ENCODE data around the gene UBR4. TPM values are rescaled to one million over a fixed set of nuclear protein-coding genes. Genes with fewer than 3 reads are reported as not detected.

The UBR4 gene
- total RNA-seq, 1 experiment from 2014 or later, result 126 TPM

DNA sequence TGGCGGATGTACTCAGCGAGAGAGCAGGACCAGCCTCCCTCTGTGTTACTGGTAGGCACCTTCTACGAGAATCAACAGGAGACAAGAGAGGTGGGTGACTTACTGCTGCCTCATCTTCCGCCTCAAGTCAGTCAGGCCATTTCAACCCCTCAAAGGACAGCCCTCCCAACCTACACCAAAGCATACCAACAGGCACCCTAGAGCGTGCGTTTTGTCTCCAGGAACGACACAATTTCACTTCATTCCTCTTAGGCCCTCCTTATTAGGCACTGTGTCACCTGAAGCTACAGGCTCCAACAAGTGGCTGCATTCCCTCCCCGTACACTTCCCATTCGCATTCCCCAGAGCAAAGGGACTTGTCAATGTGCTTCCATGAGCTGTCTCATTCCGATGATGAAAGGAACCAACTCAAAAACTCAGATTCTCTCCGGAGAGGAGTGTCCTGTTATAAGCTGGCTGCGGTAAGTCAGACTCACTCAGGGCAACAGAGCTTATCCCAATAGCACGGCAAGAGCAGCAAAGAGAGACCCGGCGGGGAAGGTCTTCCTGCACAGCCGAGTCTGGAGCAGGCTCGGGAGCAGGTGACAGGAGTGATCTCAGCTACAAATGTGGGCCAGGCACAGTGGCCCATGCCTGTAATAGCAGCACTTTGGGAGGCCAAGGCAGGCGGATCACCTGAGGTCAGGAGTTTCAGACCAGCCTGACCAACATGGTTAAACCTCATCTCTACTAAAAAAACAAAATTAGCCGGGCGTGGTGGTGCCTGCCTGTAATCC lies 133.0 kb downstream of the UBR4 start:
- DNase-seq (ENCODE audit: low read depth, low spot score) (no peak), ATAC-seq (no peak)
- Histone ChIP-seq H3K36me3 (ENCODE audit: control insufficient read depth, insufficient read depth, low read length) (peaks cover 30% of the 10 kb centered on the region), H3K4me1 (ENCODE audit: control insufficient read depth, insufficient read depth, low read length) (peaks cover 8% of the 10 kb centered on the region; the same call in 1 of the 2 replicates), H3K27ac (ENCODE audit: low read length) (no peak overlapping the region), H3K9me3 (ENCODE audit: control insufficient read depth, insufficient read depth, low read depth, low read length) (no peaks in the 10 kb centered on the region), H3K4me3 (ENCODE audit: low read depth in 2 of 2, low read length in 2 of 2) (no peak overlapping the region), H3K27me3 (ENCODE audit: control insufficient read depth, insufficient read depth, low read length) (no peaks in the 10 kb centered on the region)
- intact Hi-C loops (cut with micrococcal nuclease; ENCODE audit: unreplicated experiment), result loop anchor here (10.0 kb wide), 1 partner anchor 122 kb away; the partner anchor contains the start of gene IFFO2
- CTCF ChIA-PET, result no interaction called here
- no peak for TF ChIP-seq TCF7L2 (IDR thresholded peaks at IDR 0.05; ENCODE audit: low read depth, low read length)
- TF ChIP-seq, protein P1, sequence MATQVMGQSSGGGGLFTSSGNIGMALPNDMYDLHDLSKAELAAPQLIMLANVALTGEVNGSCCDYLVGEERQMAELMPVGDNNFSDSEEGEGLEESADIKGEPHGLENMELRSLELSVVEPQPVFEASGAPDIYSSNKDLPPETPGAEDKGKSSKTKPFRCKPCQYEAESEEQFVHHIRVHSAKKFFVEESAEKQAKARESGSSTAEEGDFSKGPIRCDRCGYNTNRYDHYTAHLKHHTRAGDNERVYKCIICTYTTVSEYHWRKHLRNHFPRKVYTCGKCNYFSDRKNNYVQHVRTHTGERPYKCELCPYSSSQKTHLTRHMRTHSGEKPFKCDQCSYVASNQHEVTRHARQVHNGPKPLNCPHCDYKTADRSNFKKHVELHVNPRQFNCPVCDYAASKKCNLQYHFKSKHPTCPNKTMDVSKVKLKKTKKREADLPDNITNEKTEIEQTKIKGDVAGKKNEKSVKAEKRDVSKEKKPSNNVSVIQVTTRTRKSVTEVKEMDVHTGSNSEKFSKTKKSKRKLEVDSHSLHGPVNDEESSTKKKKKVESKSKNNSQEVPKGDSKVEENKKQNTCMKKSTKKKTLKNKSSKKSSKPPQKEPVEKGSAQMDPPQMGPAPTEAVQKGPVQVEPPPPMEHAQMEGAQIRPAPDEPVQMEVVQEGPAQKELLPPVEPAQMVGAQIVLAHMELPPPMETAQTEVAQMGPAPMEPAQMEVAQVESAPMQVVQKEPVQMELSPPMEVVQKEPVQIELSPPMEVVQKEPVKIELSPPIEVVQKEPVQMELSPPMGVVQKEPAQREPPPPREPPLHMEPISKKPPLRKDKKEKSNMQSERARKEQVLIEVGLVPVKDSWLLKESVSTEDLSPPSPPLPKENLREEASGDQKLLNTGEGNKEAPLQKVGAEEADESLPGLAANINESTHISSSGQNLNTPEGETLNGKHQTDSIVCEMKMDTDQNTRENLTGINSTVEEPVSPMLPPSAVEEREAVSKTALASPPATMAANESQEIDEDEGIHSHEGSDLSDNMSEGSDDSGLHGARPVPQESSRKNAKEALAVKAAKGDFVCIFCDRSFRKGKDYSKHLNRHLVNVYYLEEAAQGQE (IDR thresholded peaks at IDR 0.05; ENCODE audit: insufficient read depth in 1 of 2, low read depth in 2 of 2, low read length in 1 of 2), result no peak
- TF ChIP-seq, protein P2, sequence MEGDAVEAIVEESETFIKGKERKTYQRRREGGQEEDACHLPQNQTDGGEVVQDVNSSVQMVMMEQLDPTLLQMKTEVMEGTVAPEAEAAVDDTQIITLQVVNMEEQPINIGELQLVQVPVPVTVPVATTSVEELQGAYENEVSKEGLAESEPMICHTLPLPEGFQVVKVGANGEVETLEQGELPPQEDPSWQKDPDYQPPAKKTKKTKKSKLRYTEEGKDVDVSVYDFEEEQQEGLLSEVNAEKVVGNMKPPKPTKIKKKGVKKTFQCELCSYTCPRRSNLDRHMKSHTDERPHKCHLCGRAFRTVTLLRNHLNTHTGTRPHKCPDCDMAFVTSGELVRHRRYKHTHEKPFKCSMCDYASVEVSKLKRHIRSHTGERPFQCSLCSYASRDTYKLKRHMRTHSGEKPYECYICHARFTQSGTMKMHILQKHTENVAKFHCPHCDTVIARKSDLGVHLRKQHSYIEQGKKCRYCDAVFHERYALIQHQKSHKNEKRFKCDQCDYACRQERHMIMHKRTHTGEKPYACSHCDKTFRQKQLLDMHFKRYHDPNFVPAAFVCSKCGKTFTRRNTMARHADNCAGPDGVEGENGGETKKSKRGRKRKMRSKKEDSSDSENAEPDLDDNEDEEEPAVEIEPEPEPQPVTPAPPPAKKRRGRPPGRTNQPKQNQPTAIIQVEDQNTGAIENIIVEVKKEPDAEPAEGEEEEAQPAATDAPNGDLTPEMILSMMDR (IDR thresholded peaks at IDR 0.05), result no peak
- TF ChIP-seq SIN3A (IDR thresholded peaks at IDR 0.05; ENCODE audit: borderline replicate concordance, insufficient read depth, low read depth, low read length), result no peak
- no peak for TF ChIP-seq POLR2AphosphoS5 (IDR thresholded peaks at IDR 0.05; ENCODE audit: low read depth, low read length)
- POLR2A ChIA-PET, result no interaction called here
- in situ Hi-C loops (cut with HindIII; ENCODE audit: low pct_unique_long_range_greater_than_20kb, low sequenced_read_pairs), result no loop called here
- BruUV-seq (replicated peaks), result no TSS peak

DNA sequence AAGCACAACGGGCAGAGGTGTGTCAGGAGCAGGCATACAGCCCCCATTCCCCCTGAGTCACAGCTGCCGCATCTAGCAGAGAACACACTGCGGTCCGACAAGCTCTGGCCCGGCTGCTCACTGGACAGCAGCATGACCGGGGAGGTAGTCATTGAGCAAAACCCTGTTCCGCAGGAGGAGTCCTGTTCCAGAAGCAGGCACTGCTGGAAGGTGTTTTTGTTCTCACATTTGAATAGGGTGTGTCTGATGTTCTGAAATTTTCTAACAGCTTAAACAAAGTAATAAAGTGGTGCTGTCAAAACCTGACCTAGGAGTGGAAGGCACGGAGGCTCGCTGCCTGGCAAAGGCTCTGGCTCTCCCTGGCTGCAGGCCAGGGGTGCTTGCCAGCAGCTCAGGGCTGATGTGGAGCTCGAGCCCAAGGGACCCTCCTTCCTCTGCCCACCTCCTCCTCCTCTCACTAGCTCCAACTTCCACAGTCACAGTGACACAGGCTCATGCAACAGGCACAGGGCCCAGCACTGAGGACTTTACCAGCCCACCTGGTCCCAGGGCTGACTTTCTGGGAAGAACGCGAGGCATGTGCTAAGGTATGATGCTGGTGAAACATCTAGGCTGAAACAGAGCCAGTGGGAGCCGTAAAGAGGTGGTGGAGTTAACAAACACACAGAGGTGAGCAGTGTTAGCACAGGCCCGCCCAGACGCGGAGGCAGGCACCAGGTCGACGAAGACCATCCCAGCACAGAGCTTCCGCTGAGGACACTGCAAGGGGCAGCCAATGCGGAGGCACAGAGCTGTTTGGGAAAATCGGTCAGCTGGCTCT lies 135.0 kb downstream of the UBR4 start:
- Histone ChIP-seq H3K36me3 (ENCODE audit: control insufficient read depth, insufficient read depth, low read length) (peaks cover 25% of the 10 kb centered on the region), H3K9me3 (ENCODE audit: control insufficient read depth, insufficient read depth, low read depth, low read length) (no peaks in the 10 kb centered on the region), H3K27me3 (ENCODE audit: control insufficient read depth, insufficient read depth, low read length) (no peaks in the 10 kb centered on the region), H3K4me3 (ENCODE audit: low read depth in 2 of 2, low read length in 2 of 2) (no peak overlapping the region), H3K27ac (ENCODE audit: low read length) (no peak overlapping the region; the same call in 1 of the 2 replicates), H3K4me1 (ENCODE audit: control insufficient read depth, insufficient read depth, low read length) (peaks cover 20% of the 10 kb centered on the region)
- in situ Hi-C loops (cut with HindIII; ENCODE audit: low pct_unique_long_range_greater_than_20kb, low sequenced_read_pairs) (no loop called here), intact Hi-C loops (cut with micrococcal nuclease; ENCODE audit: unreplicated experiment) (loop anchor here (10.0 kb wide), 1 partner anchor 120 kb away; the partner anchor contains the start of gene IFFO2)
- TF ChIP-seq, protein P2 (IDR thresholded peaks at IDR 0.05), result no peak
- TF ChIP-seq, protein P1 (IDR thresholded peaks at IDR 0.05; ENCODE audit: insufficient read depth in 1 of 2, low read depth in 2 of 2, low read length in 1 of 2), result no peak
- no peak for TF ChIP-seq SIN3A (IDR thresholded peaks at IDR 0.05; ENCODE audit: borderline replicate concordance, insufficient read depth, low read depth, low read length)
- no peak for TF ChIP-seq POLR2AphosphoS5 (IDR thresholded peaks at IDR 0.05; ENCODE audit: low read depth, low read length)
- TF ChIP-seq TCF7L2 (IDR thresholded peaks at IDR 0.05; ENCODE audit: low read depth, low read length), result no peak
- POLR2A ChIA-PET, result no interaction called here
- CTCF ChIA-PET, result no interaction called here
- DNase-seq (ENCODE audit: low read depth, low spot score) (no peak), ATAC-seq (no peak)
- no TSS peak for BruUV-seq (replicated peaks)

Measured in Panc1 (cell line).